Ramos (cell line): ENCODE results near the gene ZMYM4.

Experiments
- in situ Hi-C: fragments of 300-500 bp; cut with MboI; formaldehyde crosslinking; loops from one replicate; pipeline ENCODE4 v1.14.3; 2022; ENCODE audit warnings: low sequenced_read_pairs; ENCODE audit not compliant: unreplicated experiment

The ZMYM4 gene

GRCh38 chr1:35386290-35386689 is 117.8 kb downstream of the ZMYM4 start:
- in situ Hi-C loops, result loop anchor here (25.0 kb wide), 1 partner anchor 99 kb away; no protein-coding TSS in a partner anchor

- in situ Hi-C loops, result loop anchor here (25.0 kb wide), 1 partner anchor 100 kb away; no protein-coding TSS in a partner anchor
Observed at GRCh38 chr1:35386959-35387358, 118.5 kb downstream of the ZMYM4 start.

GRCh38 chr1:35390600-35391494 is 122.3 kb downstream of the ZMYM4 start:
- in situ Hi-C loops, result loop anchor here (25.0 kb wide), 1 partner anchor 104 kb away; no protein-coding TSS in a partner anchor

- in situ Hi-C loops, result loop anchor here (25.0 kb wide), 1 partner anchor 107 kb away; no protein-coding TSS in a partner anchor
Observed at GRCh38 chr1:35394386-35394785, 125.9 kb downstream of the ZMYM4 start.

- in situ Hi-C loops, result loop anchor here (25.0 kb wide), 1 partner anchor 111 kb away; no protein-coding TSS in a partner anchor
Observed at GRCh38 chr1:35398739-35399138, 130.2 kb downstream of the ZMYM4 start.

- in situ Hi-C loops, result no loop called here
Observed at GRCh38 chr1:35401049-35401448, 132.5 kb downstream of the ZMYM4 start.

- in situ Hi-C loops, result no loop called here
Observed at GRCh38 chr1:35406103-35406502, 137.6 kb downstream of the ZMYM4 start.

GRCh38 chr1:35407743-35408142 is 139.2 kb downstream of the ZMYM4 start:
- in situ Hi-C loops, result no loop called here

- in situ Hi-C loops, result no loop called here
Observed at GRCh38 chr1:35408925-35409324, 140.4 kb downstream of the ZMYM4 start.

GRCh38 chr1:35426097-35426586 is 157.6 kb downstream of the ZMYM4 start:
- in situ Hi-C loops, result no loop called here

GRCh38 chr1:35428360-35428759 is 159.9 kb downstream of the ZMYM4 start:
- in situ Hi-C loops, result no loop called here

- in situ Hi-C loops, result no loop called here
Observed at GRCh38 chr1:35430762-35431161, 162.3 kb downstream of the ZMYM4 start.

- in situ Hi-C loops, result no loop called here
Observed at GRCh38 chr1:35431173-35431599, 162.7 kb downstream of the ZMYM4 start.

GRCh38 chr1:35432231-35432630 is 163.7 kb downstream of the ZMYM4 start:
- in situ Hi-C loops, result no loop called here

- in situ Hi-C loops, result no loop called here
Observed at GRCh38 chr1:35433714-35434113, 165.2 kb downstream of the ZMYM4 start.

GRCh38 chr1:35434703-35435102 is 166.2 kb downstream of the ZMYM4 start:
- in situ Hi-C loops, result no loop called here

GRCh38 chr1:35436078-35436477 is 167.6 kb downstream of the ZMYM4 start:
- in situ Hi-C loops, result no loop called here

- in situ Hi-C loops, result no loop called here
Observed at GRCh38 chr1:35437200-35437599, 168.7 kb downstream of the ZMYM4 start.

GRCh38 chr1:35439626-35440025 is 171.1 kb downstream of the ZMYM4 start:
- in situ Hi-C loops, result loop anchor here (10.0 kb wide), 1 partner anchor 335 kb away; no protein-coding TSS in a partner anchor

GRCh38 chr1:35441926-35442579 is 173.5 kb downstream of the ZMYM4 start:
- in situ Hi-C loops, result loop anchor here (10.0 kb wide), 1 partner anchor 333 kb away; no protein-coding TSS in a partner anchor

GRCh38 chr1:35442734-35443133 is 174.2 kb downstream of the ZMYM4 start:
- in situ Hi-C loops, result loop anchor here (10.0 kb wide), 1 partner anchor 332 kb away; no protein-coding TSS in a partner anchor
